Endothelial cell of umbilical vein (primary cell): ENCODE data around the gene WLS. TPM values are rescaled to one million over a fixed set of nuclear protein-coding genes. Genes with fewer than 3 reads are reported as not detected.

Source experiments
- BruUV-seq: library from RNA; stranded (reverse); fragments of 400-500 nt; replicated peaks from 2 replicates; lab custom pipeline; 2021; lab: Mats Ljungman, UMichigan
- CTCF ChIA-PET: fragments of 300-600, 350-600 bp; sonication (Branson Sonifier 250); formaldehyde crosslinking; loops from one replicate; lab custom pipeline; 2021; ENCODE audit warnings: antibody characterized with exemption, inconsistent platforms; lab: Charles Lee
- POLR2A ChIA-PET: fragments of 300-600, 350-600 bp; sonication (Branson Sonifier 250); formaldehyde crosslinking; loops from one replicate; lab custom pipeline; 2021; ENCODE audit warnings: antibody characterized with exemption, inconsistent platforms; lab: Charles Lee
- DNase-seq: peaks from one replicate; pipeline ENCODE4 v3.0.0-alpha.2; 2011; ENCODE audit warnings: low read depth, low spot score
- FAIRE-seq: peaks from 2 replicates; lab custom pipeline; 2011; peaks lifted over from hg19 to GRCh38; lab: Jason Lieb, UNC
- H2AFZ ChIP-seq: 2 replicates; pipeline ENCODE4 v1.6.0; 2012; ENCODE audit warnings: low read depth, low read length, control low read depth, inconsistent platforms
- H3K27ac ChIP-seq: 2 replicates; pipeline ENCODE4 v1.5.1; 2011; ENCODE audit warnings: low read depth, mild to moderate bottlenecking, control low read depth, low read length, moderate library complexity; ENCODE audit not compliant: insufficient read depth
- H3K27me3 ChIP-seq, 2 experiments: 2 replicates each; pipeline versions ENCODE4 v1.6.0 to v1.6.1; 2011; ENCODE audit warnings: low read length in 2 of 2, mixed read lengths in 1 of 2; ENCODE audit not compliant: control insufficient read depth in 2 of 2, insufficient read depth in 2 of 2
- H3K36me3 ChIP-seq, 2 experiments: 2 replicates in 1 of 2; 3 replicates in 1 of 2; pipeline ENCODE4 v1.5.1; 2011; ENCODE audit warnings: low read length in 2 of 2, mild to moderate bottlenecking in 1 of 2, moderate library complexity in 1 of 2; ENCODE audit not compliant: control insufficient read depth in 2 of 2, insufficient read depth in 2 of 2; ENCODE audit errors: extremely low read depth in 1 of 2
- H3K4me1 ChIP-seq: 3 replicates; pipeline ENCODE4 v1.5.1; 2011; ENCODE audit warnings: mild to moderate bottlenecking, low read length; ENCODE audit not compliant: control insufficient read depth, insufficient read depth; ENCODE audit errors: extremely low read depth
- H3K4me2 ChIP-seq: 2 replicates; pipeline ENCODE4 v1.6.1; 2011; ENCODE audit warnings: low read length, control low read depth, mixed read lengths; ENCODE audit not compliant: insufficient read depth
- H3K4me3 ChIP-seq, 3 experiments: fragments of 200-600 bp in 1 of 3; sonication (generic), shearing (Covaris generic) in 1 of 3; replicated peaks in 1 of 3; 2 replicates each; pipeline ENCODE4 v1.5.1; 2011 to 2016; ENCODE audit warnings: control low read depth in 3 of 3, low read length in 3 of 3, mild to moderate bottlenecking in 2 of 3, inconsistent platforms in 1 of 3, low read depth in 1 of 3, moderate library complexity in 1 of 3; ENCODE audit not compliant: insufficient read depth in 1 of 3
- H3K79me2 ChIP-seq: 2 replicates; pipeline ENCODE4 v1.6.0; 2012; ENCODE audit warnings: low read length, inconsistent platforms; ENCODE audit not compliant: control insufficient read depth, insufficient read depth
- H3K9ac ChIP-seq: replicated peaks from 2 replicates; pipeline ENCODE3; 2011; ENCODE audit warnings: low read length, control low read depth; ENCODE audit not compliant: insufficient read depth; ENCODE audit errors: extremely low read depth
- H3K9me1 ChIP-seq: replicated peaks from 3 replicates; pipeline ENCODE4 v1.6.0; 2011; ENCODE audit warnings: mild to moderate bottlenecking, low read length; ENCODE audit not compliant: control insufficient read depth, insufficient read depth; ENCODE audit errors: extremely low read depth
- H3K9me3 ChIP-seq: replicated peaks from 2 replicates; pipeline ENCODE4 v1.5.1; 2012; ENCODE audit warnings: low read length, inconsistent platforms; ENCODE audit not compliant: control insufficient read depth, insufficient read depth
- H4K20me1 ChIP-seq: replicated peaks from 2 replicates; pipeline ENCODE3; 2011; ENCODE audit warnings: mild to moderate bottlenecking, low read length; ENCODE audit not compliant: control insufficient read depth, insufficient read depth; ENCODE audit errors: extremely low read depth
- EZH2 ChIP-seq: IDR thresholded peaks from 2 replicates; pipeline ENCODE4 v1.6.1; 2012; ENCODE audit warnings: borderline replicate concordance, low read depth, mild to moderate bottlenecking, moderate library complexity, low read length, inconsistent platforms; ENCODE audit not compliant: severe bottlenecking
- FOS ChIP-seq: IDR thresholded peaks from 2 replicates; pipeline ENCODE4 v1.6.1; 2011; ENCODE audit warnings: mild to moderate bottlenecking, low read length, moderate library complexity, borderline replicate concordance; ENCODE audit not compliant: insufficient read depth
- GATA2 ChIP-seq: IDR thresholded peaks from 2 replicates; pipeline ENCODE4 v1.7.0; 2011; ENCODE audit warnings: low read depth, mild to moderate bottlenecking, moderate library complexity, mixed read lengths, low read length; ENCODE audit not compliant: insufficient read length, insufficient read depth
- JUN ChIP-seq: IDR thresholded peaks from 2 replicates; pipeline ENCODE4 v1.6.1; 2011; ENCODE audit warnings: borderline replicate concordance, low read depth; ENCODE audit not compliant: insufficient read length, insufficient read depth
- MYC ChIP-seq: IDR thresholded peaks from one replicate; pipeline ENCODE4 v1.6.1; 2011; ENCODE audit warnings: mild to moderate bottlenecking, low read depth, low read length
- POLR2A ChIP-seq: IDR thresholded peaks from 2 replicates; pipeline ENCODE4 v1.6.1; 2012; ENCODE audit warnings: low read depth, mild to moderate bottlenecking, control low read depth, low read length
- POLR2AphosphoS5 ChIP-seq: IDR thresholded peaks from 2 replicates; pipeline ENCODE4 v1.6.1; 2012; ENCODE audit warnings: low read depth, mild to moderate bottlenecking, control low read depth, low read length, moderate library complexity; ENCODE audit not compliant: insufficient read depth
- dilution Hi-C: fragments of 300-500 bp; cut with MboI; formaldehyde crosslinking; loops from one replicate; pipeline ENCODE4 v1.15.0; 2019; ENCODE audit warnings: low sequenced_read_pairs; ENCODE audit not compliant: extremely low pct_ligation_motif_present
- intact Hi-C: fragments of 100-400 bp; cut with micrococcal nuclease; formaldehyde crosslinking; loops from one replicate; pipeline ENCODE4 v1.10.0; 2022
- polyA plus RNA-seq, 4 experiments: library from polyadenylated mRNA; depleted of rRNA in 3 of 4; stranded (reverse) in 3 of 4; unstranded in 1 of 4; fragments of >200 nt; gene quantifications; 2 replicates each; pipeline versions ENCODE4 v1.2.1 to v1.2.3, GENCODE V29; 2011 to 2012; ENCODE audit warnings: missing spikeins in 1 of 4
- total RNA-seq: library from RNA; stranded (reverse); gene quantifications from 2 replicates; pipeline ENCODE4 v1.2.3, GENCODE V29; 2021
- TF ChIP-seq, protein P1 (sequence below): IDR thresholded peaks from 2 replicates; pipeline ENCODE4 v1.6.1; 2011; ENCODE audit not compliant: insufficient read depth, insufficient read length
- TF ChIP-seq, protein P2 (sequence below), 2 donors: IDR thresholded peaks; 1 replicate in 1 of 2; 2 replicates in 1 of 2; pipeline ENCODE4 v1.5.1; 2011; ENCODE audit warnings: low read length in 2 of 2, mild to moderate bottlenecking in 2 of 2, moderate library complexity in 2 of 2, control low read depth in 1 of 2, inconsistent platforms in 1 of 2, low read depth in 1 of 2; ENCODE audit not compliant: insufficient read depth in 1 of 2; ENCODE audit errors: extremely low read depth in 1 of 2

Gene WLS
- total and polyA plus RNA-seq, 2 donors (not counting 3 experiments of a cell fraction or from before 2014, with no cell fraction given) = 121 to 199 TPM

DNA sequence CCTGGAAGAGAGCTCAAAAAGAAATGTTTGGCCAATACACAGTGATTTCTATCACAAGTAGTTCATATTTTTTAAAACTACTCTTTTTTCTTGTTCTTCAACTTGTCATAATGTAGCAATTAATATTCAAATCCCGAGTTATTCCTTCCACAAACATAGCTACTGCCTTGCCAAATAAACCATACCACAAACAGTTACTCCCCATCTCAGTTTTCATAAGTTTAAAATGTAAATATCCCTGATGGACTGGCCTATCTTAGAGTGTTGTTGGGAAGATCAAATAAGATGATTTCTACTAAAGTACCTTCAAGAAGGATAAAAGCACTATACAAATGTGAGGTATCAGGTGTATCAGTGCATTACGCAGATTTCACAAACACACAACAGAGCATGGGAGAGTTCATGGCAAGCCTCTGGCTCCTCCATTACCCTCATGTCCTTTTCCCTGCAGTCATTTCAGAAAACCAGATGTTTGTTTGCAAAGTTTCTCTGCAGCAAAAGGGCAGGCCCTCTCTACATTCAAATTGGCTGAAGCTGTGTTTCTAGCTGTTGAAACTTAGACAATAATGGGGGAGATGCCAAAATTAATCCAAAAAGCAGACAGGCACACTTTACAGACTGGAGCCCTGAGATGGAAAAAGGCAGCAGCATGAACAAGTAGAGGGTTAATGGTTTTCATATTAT lies 16.1 kb downstream of the WLS start:
- intact Hi-C loops = no loop called here
- no peak for FAIRE-seq

More for the DNA sequence above, 16.1 kb downstream of the WLS start:
- Histone ChIP-seq H3K9me3 (no peaks in the 10 kb centered on the region), H3K4me3 (no peak overlapping the region), H3K27ac (no peak overlapping the region), H2AFZ (no peak overlapping the region), H3K9ac (no peak overlapping the region), H3K4me1 (peaks cover 20% of the 10 kb centered on the region), H3K79me2 (peaks cover 82% of the 10 kb centered on the region), H3K9me1 (no peaks in the 10 kb centered on the region), H4K20me1 (no peaks in the 10 kb centered on the region), H3K4me2 (no peak overlapping the region), H3K27me3 (no peaks in the 10 kb centered on the region), H3K36me3 (peaks cover 0 to 6% of the 10 kb centered on the region in 2 experiments)
- POLR2A ChIA-PET = no interaction called here
- CTCF ChIA-PET = interaction anchor here (0.5 kb wide), 1 partner anchor 13 kb away, joined by 3 read pairs; no protein-coding TSS in a partner anchor
- dilution Hi-C loops = no loop called here
- no peak for DNase-seq
- BruUV-seq = no TSS peak
- TF ChIP-seq POLR2AphosphoS5 (no peak), MYC (no peak), EZH2 (no peak), POLR2A (no peak), FOS (no peak), JUN (no peak), GATA2 (no peak)
- TF ChIP-seq, protein P1, sequence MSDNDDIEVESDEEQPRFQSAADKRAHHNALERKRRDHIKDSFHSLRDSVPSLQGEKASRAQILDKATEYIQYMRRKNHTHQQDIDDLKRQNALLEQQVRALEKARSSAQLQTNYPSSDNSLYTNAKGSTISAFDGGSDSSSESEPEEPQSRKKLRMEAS = no peak
- TF ChIP-seq, protein P2, sequence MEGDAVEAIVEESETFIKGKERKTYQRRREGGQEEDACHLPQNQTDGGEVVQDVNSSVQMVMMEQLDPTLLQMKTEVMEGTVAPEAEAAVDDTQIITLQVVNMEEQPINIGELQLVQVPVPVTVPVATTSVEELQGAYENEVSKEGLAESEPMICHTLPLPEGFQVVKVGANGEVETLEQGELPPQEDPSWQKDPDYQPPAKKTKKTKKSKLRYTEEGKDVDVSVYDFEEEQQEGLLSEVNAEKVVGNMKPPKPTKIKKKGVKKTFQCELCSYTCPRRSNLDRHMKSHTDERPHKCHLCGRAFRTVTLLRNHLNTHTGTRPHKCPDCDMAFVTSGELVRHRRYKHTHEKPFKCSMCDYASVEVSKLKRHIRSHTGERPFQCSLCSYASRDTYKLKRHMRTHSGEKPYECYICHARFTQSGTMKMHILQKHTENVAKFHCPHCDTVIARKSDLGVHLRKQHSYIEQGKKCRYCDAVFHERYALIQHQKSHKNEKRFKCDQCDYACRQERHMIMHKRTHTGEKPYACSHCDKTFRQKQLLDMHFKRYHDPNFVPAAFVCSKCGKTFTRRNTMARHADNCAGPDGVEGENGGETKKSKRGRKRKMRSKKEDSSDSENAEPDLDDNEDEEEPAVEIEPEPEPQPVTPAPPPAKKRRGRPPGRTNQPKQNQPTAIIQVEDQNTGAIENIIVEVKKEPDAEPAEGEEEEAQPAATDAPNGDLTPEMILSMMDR (IDR thresholded peaks at IDR 0.05; ENCODE audit: extremely low read depth in 1 of 2, insufficient read depth in 1 of 2, low read depth in 1 of 2, low read length in 2 of 2) = no peak
